ENCODE measurements around the gene TMEM44.
A peak's percentile ranks its signal among the peaks of the same experiment; 100 is the strongest.

Gene TMEM44, protein sequence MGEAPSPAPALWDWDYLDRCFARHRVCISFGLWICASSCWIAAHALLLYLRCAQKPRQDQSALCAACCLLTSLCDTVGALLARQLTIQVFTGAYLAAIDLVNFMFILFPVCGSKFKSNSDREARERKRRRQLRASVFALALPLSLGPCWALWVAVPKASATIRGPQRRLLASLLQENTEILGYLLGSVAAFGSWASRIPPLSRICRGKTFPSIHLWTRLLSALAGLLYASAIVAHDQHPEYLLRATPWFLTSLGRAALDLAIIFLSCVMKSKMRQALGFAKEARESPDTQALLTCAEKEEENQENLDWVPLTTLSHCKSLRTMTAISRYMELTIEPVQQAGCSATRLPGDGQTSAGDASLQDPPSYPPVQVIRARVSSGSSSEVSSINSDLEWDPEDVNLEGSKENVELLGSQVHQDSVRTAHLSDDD

DNA sequence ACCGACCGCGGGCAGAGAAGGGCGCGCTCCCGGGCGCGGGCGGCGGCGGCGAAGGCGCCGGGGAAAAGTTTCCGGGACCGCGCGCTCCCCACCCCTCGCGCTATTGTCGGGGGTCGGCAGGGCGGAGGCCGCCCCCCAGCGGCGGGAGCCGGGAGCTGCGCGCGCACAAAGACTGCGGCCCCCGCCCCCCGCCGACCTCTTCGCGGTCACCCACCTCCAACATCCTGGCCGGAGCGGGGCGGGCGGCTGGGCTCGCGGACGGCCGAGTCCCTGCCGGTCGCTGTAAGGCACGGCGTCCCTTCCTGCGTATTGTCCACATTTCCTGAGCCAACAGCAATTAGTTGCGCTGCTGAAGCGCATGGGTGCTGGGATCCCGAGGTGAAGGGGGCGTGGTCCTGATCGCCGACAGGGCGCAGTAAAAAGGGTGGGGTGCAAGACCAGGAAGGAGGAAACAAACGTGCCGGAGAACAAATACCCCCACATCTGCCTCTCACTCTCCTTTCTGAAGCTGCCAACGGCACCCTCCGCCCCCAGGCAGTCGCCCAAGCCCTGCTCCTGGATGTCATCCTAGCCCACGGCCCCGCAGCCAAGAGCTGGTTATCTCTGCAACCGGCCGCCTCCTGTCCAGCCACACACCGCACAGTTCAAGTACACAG is at the start of gene TMEM44:
TSS of gene TMEM44 (minus strand) at position 71 of the 656 bp plus-strand sequence. CDS start 204 bp downstream, outside the sequence.
- peak; percentile 56 for DNase-seq

DNA sequence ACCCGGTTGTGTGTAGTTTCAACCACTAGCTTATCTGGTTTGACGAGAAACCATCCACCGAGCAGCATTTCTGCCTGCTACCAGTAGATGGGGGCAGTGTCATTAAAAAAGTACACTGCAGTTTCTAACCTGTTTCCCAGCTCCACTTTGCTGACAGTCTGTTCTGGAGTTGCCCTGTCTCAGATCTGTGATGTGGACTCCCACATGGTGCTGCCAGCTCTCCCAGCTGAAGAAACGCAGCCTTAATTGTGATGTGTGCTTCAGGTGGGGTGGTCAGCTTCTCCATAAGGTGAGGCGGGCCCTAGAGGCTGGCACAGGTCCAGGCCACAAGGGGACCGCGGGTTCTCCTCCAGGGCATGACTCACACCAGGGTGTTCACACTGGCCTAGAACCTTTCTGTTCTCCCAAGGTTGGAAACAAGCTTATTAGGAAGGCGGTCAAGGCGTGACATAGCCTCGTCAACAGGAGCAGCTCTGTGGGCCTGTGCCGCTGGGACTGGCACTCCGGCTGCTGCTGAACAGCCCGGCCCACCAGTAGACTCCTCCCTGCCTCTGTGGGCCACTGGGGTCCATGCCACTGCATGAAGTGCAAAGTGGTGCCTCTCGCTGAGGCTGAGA is 49.6 kb upstream of the TMEM44 start:
- peak; percentile 52 for DNase-seq

DNA sequence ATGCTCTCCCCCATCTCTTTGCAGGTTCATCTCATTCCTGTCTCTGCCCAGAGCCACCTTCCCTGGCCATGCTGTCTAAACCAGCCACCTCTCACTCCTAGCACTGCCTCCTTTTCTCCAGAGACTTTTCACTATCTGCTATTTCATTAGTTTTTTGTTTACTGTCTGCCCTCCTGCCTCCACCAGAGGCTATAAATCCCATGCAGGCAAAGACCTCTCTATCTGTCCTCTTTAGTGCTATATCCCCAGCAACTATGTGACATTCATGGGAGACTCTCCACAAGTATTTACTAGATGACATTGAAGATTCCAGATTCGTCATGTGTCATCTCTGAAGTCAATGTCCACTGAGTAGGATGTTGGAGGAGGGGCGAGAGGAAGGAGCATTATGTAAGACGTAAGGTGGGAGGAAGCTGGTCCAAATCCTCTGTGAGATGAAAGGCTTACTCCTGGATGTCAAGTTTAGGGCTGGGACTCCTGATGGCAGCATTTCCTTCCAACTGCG is 49.0 kb upstream of the TMEM44 start:
- DNase-seq = no peak

DNA sequence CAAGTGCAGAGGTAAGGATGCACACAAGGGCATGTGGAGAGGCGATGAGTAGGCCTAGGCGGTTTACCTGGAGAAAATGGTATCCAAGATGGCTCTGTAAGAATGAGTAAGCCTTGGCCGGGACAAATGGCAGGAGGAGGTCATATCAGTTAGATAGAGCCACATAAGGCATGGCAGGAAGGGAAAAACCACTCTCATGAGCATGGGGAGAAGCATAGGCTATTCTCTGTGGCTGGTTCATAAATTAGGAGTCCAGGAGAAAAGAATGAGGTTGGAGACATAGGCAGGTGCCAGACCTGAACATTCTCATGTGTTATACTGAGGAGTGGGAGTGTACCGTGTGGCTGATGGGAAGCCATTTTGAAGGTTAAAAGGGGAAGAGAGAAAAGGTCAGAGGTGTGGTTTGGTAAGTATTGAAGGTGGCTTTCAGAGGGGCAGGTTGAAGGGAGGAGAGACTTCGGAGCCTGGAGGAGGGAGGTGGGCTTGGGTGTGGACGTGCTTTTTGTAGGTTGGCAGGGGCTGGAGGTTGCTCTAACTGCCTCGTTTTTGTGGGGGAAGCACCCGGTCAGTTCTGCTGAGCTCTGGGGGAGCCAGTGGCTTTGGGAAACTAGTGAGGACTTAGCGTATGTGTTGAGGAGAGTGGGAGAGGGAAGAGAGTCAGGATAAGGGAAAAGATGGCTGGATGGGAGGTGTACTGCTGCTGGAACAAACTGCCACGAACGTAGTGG is 47.8 kb upstream of the TMEM44 start:
- no peak for DNase-seq

DNA sequence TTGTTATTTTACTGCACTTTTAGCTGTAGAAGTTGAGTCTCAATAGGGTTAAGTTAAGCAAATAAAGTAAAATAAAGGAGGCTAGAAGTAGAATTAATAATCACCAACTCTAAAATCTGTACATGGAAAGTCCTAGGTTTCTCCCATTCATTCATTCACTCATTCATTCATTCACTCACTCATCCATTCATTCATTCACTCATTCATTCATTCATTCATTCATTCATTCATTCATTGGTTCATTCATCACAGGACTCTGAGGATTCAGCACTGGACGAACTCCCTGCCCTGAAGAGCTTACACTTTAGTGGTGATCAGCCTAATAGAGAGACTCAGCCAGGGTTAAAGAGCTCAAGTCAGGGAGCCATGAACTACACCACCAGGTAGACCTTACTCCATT is 43.3 kb upstream of the TMEM44 start:
- DNase-seq = no peak

DNA sequence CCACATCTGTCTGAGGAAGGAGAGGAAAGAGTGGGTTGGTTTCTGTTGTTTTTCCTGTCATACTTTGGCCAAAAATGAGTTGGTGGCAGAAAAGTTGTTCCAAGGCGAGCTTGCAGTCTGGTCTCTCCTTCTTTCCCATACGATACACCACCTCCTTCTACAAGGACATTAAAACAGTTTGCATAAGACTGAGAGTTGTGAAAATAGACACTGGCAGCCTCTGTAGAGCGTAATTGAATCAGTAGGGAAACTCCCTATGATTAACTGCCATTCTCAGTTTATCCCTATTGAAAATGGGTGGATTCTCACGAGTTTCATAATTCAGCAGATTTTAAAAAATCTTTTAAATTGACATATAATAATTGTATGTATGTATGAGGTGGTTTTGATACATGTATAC is 42.5 kb upstream of the TMEM44 start:
- DNase-seq = no peak

DNA sequence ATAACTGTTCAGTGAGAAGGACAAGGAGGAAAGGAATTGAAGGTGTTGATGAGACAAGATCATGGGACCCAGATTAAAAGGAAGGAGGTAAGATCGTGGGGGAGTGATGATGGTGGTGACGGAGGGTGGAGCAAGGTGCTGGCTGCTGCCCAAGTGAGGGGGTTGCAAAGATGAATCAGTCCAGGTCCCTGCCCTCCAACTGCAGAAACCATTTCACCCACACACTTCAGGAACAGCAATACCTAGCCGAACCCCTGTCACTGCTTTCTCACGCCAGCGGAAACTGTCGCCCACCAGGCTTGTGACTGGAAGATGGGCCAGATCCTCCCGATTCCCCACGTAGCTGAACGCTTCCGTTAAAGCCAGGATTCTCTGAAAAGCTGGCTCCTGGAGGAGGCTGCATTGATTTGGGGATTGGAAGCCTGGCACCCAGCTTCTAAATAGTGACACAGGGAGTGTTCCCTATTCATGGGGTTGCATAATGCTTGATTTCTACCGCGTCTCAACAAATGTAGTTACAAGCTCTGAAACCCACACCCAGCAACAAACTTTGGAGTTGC is 41.9 kb upstream of the TMEM44 start:
- DNase-seq = no peak

DNA sequence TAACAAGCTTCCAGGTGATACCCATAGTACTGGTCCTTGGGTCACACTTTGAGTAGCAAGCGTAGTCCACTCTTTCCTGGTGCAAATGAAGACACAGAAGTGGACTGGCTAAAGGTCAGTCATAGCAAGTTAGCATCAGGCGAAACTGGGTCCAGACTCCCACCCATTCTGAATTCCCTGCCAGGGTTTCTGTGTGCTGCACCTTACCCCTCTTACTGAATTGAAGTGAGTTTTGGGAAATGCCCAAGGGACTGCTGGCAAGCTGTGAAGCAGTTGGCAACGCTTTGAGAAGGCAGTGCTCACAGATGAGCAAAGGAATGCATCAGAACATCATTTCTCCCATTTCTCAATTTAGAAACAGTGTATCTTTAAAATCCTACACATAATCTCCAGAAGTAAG is 40.5 kb upstream of the TMEM44 start:
- no peak for DNase-seq

DNA sequence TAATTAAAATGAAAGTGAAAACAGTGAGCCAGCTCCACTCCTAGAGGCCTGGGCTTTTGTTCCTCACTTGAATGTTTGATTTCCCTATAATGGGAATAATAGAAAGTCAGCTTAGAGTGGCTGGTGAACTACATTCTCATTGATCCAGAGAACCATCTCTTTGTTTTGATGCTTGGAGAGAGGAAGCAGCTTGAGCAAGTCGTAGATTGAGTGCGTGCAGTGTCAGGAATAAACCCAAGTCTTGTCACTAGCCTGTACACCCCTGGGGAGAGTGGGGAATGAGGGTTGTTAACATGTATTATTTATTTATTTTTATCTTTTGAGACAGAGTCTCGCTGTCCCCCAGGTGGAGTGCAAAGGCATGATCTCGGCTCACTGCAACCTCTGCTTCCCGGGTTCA is 39.7 kb upstream of the TMEM44 start:
- no peak for DNase-seq

DNA sequence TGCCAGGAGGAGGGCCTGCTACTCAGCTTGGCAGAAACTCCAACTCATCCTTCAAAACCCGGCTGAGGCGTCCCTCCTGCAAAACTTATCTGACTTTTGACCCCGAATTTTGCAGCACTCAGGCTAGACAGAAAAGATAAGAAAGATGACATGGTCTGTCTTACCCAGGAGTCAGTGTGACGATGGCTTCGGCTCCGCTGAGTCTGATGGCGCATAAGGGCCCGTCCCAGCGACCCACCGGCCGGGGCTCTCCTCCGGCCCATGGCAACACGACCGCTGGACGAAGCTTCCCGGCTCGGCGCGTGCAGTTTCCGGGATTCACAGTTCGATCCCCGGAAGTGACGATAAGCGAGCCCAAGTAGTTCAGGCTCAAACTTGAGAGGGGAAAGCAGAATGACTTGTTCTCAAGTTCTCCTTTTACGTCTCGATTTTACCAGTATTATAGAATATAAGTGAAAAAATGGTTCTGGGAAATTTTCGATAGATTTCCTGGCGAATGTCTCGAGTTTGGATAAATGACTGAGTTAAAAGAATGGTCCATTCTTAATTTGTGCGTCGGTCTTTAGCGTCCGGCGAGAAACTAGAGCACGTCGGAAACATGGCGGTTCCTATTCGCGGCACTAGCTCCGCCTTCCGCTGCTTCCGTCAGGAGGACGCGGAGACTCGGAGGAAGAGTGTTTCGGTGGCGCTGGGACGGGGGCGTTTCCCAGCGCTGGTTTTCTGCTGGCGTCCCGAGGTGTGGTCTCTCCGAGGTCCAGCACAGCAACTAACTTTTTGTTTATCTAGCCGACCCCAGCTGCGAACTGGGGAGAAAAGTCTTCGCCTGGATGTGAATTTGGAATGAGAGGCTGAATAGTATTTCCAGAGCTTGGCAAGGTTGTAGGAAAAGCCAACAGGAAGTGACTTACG is 38.9 kb upstream of the TMEM44 start, which contains the start of gene LSG1:
TSS of gene LSG1 (minus strand) at position 292 of the 909 bp plus-strand sequence. CDS start at position 263, 29 bp downstream.
- peak; percentile 69 for DNase-seq

DNA sequence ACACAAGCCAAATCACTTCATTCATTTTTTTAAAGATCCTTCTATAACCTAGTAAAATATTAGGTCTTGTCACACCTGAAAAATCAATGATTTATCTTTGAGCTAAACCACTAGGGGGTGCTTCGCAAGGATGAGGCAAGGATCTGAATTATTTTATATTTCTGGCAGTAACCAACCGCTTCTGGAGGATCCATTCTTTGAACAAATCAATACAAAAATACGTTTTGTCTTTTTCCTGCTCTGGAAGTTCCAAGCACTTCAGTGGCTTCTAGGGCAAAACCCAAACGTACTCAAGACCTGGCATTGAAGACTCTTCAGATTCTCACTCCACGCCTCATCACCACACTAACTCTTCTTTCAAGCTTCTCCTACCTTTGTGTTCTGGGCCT is 38.3 kb upstream of the TMEM44 start:
- DNase-seq = no peak

DNA sequence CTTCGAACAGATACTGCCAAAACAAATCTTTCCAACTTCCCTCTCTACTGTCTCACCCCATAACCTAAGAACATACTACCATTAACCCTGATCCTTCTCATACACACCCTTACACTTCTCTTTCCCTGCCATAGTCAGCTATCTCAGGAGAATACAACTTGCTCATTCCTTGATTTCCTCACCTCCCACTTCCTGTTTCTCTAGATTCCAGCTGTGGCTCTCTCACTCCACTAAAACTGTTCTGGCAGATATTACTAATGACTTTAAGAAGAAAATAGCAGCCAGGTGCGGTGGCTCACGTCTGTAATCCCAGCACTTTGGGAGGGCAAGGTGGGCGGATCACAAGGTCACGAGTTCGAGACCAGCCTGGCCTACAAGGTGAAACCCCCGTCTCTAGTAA is 34.1 kb upstream of the TMEM44 start:
- no peak for DNase-seq

DNA sequence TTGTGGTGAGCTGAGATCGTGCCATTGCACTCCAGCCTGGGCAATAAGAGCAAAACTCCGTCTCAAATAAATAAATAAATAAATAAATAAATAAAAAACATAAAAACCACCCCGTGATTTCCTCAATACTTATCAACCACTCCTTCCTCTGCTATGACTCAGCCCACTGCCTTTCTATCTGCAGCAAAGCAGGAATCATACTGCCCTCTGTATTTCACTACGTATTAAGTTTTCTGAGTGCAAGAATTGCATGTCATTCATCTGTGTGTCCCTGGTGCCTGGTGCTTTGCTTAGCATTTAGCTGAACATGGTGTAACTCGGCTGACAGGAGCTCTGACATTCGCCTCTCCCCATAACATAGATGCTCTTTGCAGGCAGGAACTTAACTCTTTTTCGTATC is 31.6 kb upstream of the TMEM44 start:
- no peak for DNase-seq

DNA sequence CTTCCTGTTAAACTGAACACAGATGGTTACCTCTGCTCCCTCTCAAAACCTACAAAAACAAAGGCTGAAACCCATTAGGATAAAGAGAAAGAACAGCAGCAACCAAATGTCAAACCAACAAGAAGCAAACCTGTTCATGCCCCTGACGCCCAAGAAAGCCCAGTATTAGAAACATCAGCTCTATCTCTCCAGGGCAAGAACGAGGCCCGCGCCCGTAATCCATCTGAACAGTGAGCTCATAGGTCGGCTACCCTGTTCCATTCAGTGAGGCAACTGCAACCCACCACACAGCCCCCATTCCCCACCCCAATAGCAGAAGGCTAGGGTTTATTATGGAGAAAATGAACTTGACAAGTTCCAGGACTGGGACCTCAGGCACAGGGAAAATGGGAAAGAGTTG is 28.7 kb upstream of the TMEM44 start:
- DNase-seq = no peak

DNA sequence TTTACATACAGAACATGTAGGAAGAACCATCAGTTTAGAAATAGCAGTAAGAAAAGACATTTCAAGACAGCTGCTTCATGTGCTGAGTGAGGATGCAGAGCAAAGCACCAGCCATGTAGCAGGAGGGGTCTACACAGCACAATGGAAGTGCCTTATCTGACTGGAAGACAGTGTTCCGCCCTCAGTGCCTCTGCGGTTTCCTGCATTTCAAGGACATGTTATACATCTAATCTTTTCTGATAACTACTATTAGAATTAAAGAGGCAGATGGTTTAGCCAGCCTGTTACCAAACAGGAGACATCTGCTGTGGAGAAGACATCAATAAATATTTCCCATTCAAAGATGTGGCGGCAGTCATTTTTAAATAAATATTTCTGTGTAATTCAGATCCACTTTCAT is 28.2 kb upstream of the TMEM44 start:
- no peak for DNase-seq

DNA sequence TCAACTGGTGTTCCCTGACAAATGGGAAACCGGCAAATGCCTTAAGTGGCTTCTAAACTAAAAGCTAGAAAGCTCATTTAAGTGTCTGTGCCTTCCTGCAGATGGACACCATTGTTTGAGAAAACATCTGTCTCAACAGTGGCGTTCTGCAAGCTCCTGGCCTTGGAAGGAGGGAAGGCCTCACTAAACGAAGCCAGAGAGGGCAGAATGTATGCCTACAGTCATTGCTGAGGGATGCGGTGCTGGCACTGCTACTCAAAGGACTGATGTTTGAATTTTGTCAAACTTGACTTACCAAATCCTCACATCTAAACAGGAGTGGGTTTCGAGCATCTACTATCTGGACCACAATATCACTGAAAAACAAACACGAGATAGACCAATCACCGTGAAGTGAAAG is 26.6 kb upstream of the TMEM44 start:
- DNase-seq = no peak

DNA sequence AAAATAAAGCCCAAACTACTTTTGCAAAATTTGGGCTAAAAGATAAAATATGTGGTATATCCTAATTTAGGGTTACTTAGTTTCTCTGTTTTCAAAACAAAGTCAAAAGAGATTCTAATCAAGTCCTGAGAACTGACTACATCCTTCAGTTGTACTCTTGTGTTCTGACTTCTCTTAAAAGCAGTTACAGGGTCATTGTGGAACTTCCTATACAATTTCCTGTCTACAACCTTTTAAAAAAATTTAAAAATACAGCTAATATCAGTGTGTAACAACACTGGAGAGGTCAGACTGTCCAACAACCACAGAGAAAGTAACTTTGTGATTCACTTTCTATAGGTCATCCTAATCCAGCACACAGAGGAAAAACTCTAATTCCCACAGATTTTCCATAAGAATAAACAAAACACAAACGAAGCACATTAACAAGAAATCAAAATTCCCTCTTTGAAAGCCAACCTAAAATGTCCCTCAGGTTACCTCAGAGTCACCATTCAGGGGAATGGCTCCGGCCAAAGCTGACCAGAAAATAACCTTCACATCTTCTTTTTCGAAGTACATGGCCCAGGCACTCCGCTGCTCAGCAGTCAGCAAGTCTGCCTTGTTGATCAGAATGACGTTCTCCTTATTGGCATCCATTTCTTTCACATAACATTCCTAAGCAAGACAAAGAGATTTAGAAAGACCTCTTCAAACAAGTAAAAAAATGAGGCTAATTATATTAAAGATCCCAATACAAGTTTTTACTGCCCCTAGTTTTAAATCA is 25.4 kb upstream of the TMEM44 start:
- no peak for DNase-seq

DNA sequence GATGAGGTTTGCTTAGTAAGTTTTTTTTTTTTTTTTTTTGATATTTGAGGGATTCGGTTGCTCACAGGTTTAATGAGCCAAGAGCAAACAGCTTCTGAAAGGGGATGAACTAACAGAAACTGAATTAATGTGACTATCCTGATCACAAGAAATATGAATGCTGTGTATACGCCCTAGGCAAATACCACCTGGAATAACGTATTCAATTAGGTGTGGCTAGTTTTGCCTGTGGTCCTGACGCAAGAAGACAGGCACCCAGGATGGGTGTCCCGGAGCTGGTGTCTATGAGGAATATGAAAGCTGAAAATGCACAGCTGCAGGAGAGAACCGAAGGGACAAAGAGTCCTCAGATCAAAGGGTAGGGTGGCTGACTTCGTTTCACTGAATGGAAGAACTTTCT is 24.2 kb upstream of the TMEM44 start:
- DNase-seq = no peak

DNA sequence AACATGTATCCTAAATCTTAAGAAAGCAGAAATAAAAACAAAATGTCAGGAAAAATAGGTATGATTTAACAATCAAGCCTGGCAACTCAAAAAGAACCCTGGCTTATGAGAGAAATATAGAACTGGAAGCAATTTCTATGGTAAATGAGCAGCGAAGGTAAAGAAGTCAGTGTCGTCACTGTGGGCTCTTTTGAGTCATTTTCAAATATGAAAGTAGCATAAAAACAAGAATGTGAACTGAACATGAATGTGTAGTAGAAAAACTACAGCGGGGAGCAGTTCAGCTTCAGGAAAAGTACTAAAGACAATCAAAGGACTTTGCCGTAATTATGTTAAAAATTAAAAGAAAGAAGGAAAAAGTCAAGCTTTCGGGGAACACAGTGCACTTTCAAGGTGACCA is 21.2 kb upstream of the TMEM44 start:
- DNase-seq = no peak

DNA sequence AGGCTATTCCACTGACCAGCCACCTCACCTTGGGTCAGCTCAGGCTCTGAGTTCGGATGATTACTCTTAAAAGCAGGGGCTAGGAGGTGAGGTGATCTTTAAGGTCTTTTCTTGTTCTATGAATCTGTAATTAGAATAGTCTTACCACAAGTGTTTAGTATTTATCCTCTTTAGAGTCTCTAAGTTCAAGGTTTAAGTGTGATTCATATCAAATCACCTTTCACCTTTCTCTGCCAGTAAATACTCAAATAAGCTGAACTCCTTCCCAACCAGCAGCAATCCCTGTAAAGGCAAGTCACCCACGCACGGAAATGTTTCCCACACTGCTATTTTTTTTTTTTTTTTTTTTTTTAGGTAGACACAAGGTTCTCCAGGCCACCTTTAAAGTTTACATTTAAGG is 14.5 kb upstream of the TMEM44 start:
- no peak for DNase-seq

DNA sequence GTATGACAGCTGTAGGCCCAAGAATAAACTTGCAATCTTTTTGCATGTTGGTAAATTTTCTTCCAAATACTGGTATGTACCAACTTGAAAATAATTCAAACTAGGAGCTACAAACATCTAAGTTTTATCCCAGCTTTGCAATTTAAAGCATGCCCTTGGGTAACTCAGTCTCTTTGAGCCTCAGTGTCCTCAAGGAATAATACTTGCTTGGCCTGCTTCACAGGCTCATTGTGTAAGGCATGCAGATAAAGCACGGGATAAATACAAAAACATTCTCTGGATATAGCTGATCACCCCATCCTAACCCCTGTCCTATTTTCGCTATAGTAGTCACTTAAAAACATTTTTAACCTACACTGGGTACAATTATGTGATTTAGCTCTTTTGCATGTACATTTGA is 9.6 kb upstream of the TMEM44 start:
- DNase-seq = no peak
